Activated T-cell treated with anti-CD3 and anti-CD28 coated beads, Interleukin-2, amount 50 U/mL, for 72 hours (primary cell): ENCODE data around the gene LRPAP1. TPM values are rescaled to one million over a fixed set of nuclear protein-coding genes. Genes with fewer than 3 reads are reported as not detected.
A peak's percentile ranks its signal among the peaks of the same experiment; 100 is the strongest.

ENCODE experiments used
- ATAC-seq, 2 donors: fragments of 150-1000 bp; cut with Tn5 transposase; replicated peaks in 1 of 2; 2 replicates each; pipeline ENCODE4 v1.10.0; 2021; ENCODE audit warnings: moderate library complexity in 2 of 2, mild to moderate bottlenecking in 1 of 2
- DNase-seq, 2 donors: peaks; one replicate each; pipeline ENCODE4 v3.0.0; 2021 to 2022; ENCODE audit warnings: mixed read lengths in 1 of 2
- H3K27ac Mint-ChIP-seq: one replicate; pipeline ENCODE4 v1.8.0; 2022; ENCODE audit warnings: mild to moderate bottlenecking, moderate library complexity, mixed read lengths
- H3K27me3 Mint-ChIP-seq: one replicate; pipeline ENCODE4 v1.8.0; 2022; ENCODE audit warnings: low read depth, mixed read lengths
- H3K36me3 Mint-ChIP-seq, 2 donors: one replicate each; pipeline ENCODE4 v1.8.0; 2022; ENCODE audit warnings: mixed read lengths in 2 of 2, mild to moderate bottlenecking in 1 of 2; ENCODE audit not compliant: insufficient read depth in 2 of 2
- H3K4me1 Mint-ChIP-seq: one replicate; pipeline ENCODE4 v1.8.0; 2022; ENCODE audit warnings: low read depth, mixed read lengths
- H3K4me3 Mint-ChIP-seq, 2 donors: one replicate each; pipeline ENCODE4 v1.8.0; 2022; ENCODE audit warnings: mild to moderate bottlenecking in 2 of 2, mixed read lengths in 2 of 2, moderate library complexity in 2 of 2
- H3K9me3 Mint-ChIP-seq, 2 donors: one replicate each; pipeline ENCODE4 v1.8.0; 2022; ENCODE audit warnings: mixed read lengths in 2 of 2
- total RNA-seq, 2 donors: library from RNA; stranded (reverse); gene quantifications; one replicate each; pipeline ENCODE4 v1.2.3, GENCODE V29; 2022

Gene LRPAP1
- total RNA-seq, 2 donors from 2014 or later, result 49.7 to 52.7 TPM

DNA sequence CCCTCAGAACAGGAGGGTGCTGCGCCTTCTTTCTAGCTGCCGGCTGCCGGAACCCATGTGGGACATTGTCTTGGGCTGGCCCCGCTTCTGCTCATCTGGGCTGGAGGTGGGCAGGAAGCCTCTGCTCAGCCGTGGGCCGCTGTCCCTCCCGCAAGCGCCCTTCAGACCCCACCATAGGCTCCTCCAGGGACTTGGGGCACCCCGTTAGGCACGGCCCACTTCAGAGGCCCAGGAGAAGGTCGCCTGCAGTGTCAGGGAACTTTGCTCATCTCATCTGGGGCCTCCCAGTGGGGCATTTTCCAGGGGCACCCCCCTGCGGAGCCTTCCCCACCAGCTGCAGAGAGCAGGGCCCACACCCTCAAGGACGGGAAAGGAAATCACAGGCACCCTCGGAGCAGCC, 36.2 kb downstream of the LRPAP1 start:
- Mint-ChIP-seq H3K4me3 (no peak overlapping the region), H3K9me3 (no peaks in the 10 kb centered on the region), H3K4me1 (no peaks in the 10 kb centered on the region), H3K36me3 (no peaks in the 10 kb centered on the region), H3K27ac (no peak overlapping the region), H3K27me3 (peaks cover 16% of the 10 kb centered on the region)
- no peak for ATAC-seq
- no peak for DNase-seq

DNA sequence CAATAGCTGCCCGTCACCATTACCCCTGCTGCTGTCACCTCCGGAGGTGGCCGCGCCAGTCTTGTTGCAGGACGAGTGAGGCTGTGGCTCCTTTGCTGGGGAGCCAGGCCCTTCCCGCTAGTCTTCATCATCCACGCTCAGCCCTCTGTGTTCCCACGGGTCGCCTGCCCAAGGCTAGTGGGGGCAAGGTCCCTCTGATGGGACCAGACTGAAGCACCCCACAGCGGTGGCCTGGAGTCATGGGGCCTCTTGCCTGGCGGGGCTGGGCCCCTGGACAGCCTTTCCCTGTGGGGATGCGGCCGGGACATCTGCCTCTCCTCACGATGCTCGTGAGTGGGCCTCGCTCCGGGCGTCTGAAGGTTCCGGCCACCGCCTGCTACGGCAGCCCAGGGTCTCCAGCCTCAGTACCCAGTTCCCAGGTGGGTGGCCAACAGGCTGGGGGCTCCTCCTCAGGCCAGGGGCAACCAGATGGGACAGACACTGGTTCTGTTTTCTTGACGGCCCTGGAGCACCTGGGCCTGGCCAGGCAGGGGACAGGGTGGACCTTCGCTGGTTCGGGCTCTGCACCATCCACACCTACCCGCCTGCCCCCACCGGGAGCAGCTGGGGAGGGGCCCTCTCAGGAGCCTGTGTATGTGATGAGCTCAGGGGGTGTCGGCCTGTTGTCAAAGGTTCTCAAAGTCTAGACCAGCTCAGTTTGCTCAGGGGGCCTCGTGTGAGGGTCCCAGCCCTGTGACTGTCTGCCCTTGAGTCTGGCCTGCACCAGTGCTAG, 36.8 kb downstream of the LRPAP1 start:
- ATAC-seq (no peak), DNase-seq (no peak)
- no peak overlapping the region for H3K4me3 Mint-ChIP-seq

DNA sequence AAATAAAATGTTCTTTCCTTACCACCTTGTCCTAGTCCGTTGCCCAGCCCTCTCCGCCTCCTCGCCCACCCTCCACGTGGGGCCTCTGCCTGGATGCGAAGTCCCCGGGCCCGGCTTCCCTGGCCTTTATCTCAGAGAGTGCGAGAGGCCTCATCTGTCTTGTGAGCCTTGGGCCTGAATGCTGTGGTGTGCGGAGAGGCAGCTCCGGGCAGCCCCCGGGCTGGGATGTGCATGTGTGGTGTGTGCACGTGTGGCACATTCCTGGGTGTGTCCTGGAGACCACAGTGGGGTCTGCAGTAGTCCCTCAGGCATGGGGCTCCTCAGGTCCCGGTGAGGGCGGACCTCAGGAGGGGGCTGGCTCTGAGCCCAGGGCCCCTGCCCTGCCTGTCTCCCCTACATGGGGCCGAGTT, 37.8 kb downstream of the LRPAP1 start:
- Mint-ChIP-seq H3K27me3 (peaks cover 31% of the 10 kb centered on the region), H3K9me3 (no peaks in the 10 kb centered on the region), H3K4me1 (no peaks in the 10 kb centered on the region), H3K4me3 (no peak overlapping the region), H3K36me3 (no peaks in the 10 kb centered on the region), H3K27ac (no peak overlapping the region)
- DNase-seq (no peak), ATAC-seq (peak in 1 of 2 donors; percentile 10)

More for the DNA sequence above, 36.8 kb downstream of the LRPAP1 start:
- H3K4me1 Mint-ChIP-seq, result no peaks in the 10 kb centered on the region
- no peak overlapping the region for H3K27ac Mint-ChIP-seq
- H3K27me3 Mint-ChIP-seq, result peaks cover 22% of the 10 kb centered on the region
- H3K36me3 Mint-ChIP-seq, result no peaks in the 10 kb centered on the region
- no peaks in the 10 kb centered on the region for H3K9me3 Mint-ChIP-seq

GRCh38 chr4:3493720-3494461, 38.3 kb downstream of the LRPAP1 start:
- Mint-ChIP-seq H3K36me3 (no peaks in the 10 kb centered on the region), H3K4me1 (no peaks in the 10 kb centered on the region), H3K27ac (no peak overlapping the region), H3K4me3 (no peak overlapping the region), H3K9me3 (no peaks in the 10 kb centered on the region), H3K27me3 (peaks cover 36% of the 10 kb centered on the region)
- ATAC-seq, result peak in 1 of 2 donors; percentile 7
- DNase-seq, result no peak

DNA sequence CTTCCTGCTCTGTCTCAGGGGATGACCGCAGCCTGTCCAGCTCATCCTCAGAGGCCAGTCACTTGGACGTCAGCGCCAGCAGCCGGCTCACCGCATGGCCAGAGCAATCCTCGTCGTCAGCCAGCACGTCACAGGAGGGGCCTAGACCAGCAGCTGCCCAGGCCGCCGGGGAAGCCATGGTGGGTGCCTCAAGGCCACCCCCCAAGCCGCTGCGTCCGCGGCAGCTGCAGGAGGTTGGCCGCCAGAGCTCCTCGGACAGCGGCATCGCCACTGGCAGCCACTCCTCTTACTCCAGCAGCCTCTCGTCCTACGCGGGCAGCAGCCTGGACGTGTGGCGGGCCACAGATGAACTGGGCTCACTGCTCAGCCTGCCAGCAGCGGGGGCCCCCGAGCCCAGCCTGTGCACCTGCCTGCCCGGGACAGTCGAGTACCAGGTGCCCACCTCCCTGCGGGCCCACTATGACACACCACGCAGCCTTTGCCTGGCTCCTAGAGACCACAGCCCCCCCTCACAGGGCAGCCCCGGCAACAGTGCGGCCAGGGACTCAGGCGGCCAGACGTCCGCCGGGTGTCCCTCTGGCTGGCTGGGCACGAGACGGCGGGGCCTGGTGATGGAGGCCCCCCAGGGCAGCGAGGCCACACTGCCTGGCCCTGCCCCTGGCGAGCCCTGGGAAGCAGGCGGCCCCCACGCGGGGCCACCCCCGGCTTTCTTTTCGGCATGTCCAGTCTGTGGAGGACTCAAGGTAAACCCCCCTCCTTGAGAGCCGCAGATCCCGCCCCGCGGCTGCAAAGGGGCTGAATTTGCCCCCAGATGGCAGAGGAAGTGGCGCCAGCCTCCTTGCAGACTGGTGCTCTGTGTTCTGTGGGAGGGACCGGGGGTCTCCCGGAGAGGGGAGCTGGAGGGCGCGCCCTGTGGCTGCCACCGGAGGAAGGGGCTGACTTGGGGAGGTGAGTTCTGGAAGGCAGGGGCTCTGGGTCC, 39.2 kb downstream of the LRPAP1 start:
- Mint-ChIP-seq H3K27ac (no peak overlapping the region), H3K36me3 (no peaks in the 10 kb centered on the region), H3K4me3 (no peak overlapping the region), H3K9me3 (no peaks in the 10 kb centered on the region), H3K4me1 (no peaks in the 10 kb centered on the region), H3K27me3 (peaks cover 39% of the 10 kb centered on the region)
- no peak for ATAC-seq
- no peak for DNase-seq

GRCh38 chr4:3491681-3492405, 40.4 kb downstream of the LRPAP1 start:
- Mint-ChIP-seq H3K4me1 (no peaks in the 10 kb centered on the region), H3K36me3 (no peaks in the 10 kb centered on the region), H3K27me3 (peaks cover 39% of the 10 kb centered on the region), H3K9me3 (no peaks in the 10 kb centered on the region), H3K4me3 (no peak overlapping the region), H3K27ac (no peak overlapping the region)
- no peak for DNase-seq
- ATAC-seq, result no peak

DNA sequence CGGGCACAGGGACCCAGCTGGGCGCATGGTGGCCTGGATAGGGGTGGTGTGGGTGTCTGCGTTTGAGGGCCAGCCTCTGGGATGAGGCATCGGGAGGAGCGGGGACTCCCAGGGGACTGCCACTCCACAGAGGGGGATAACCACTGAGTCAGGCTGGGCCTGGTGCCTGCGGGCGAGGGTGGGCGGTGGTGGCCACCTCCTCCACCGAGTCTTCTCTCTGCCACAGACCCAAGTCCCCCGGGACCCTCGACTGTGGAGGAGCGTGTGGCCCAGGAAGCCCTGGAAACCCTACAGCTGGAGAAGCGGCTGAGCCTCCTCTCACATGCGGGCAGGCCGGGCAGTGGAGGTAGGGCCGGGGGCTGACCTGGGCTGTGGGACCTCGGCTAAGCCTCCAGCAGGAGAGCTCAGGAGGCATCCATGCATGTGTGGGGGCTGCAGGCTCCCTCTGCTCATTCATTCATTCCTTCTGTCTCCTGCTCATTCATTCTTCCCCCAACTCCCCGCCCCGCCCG, 42.7 kb downstream of the LRPAP1 start:
- H3K27ac Mint-ChIP-seq, result no peak overlapping the region
- no peak overlapping the region for H3K4me3 Mint-ChIP-seq
- H3K27me3 Mint-ChIP-seq, result peaks cover 39% of the 10 kb centered on the region
- ATAC-seq (peak; percentile 27 to 35), DNase-seq (peak in 1 of 2 donors; percentile 30)
- no peaks in the 10 kb centered on the region for H3K9me3 Mint-ChIP-seq
- no peaks in the 10 kb centered on the region for H3K4me1 Mint-ChIP-seq
- H3K36me3 Mint-ChIP-seq, result no peaks in the 10 kb centered on the region

DNA sequence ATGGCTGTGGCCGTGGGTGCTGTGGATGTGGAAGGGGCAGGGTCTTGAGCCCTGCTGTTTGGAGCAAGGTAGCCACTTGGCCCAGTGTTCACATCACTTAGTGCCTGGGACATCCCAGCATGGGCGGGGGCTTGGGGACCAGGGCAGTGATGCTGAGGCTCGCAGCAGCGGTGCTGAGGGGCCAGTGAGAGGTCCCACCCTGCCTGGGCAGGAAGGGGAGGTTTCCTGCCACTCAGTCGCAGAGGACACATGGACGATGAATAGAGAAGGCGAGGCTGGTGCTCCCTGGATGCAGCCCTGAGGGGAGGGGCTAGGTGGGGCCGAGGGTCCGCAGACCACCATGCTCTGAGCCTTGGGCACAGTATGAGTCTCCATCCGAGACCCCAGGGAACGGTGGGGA, 43.4 kb downstream of the LRPAP1 start:
- H3K4me1 Mint-ChIP-seq, result no peaks in the 10 kb centered on the region
- H3K27ac Mint-ChIP-seq, result no peak overlapping the region
- no peak for DNase-seq
- H3K27me3 Mint-ChIP-seq, result peaks cover 39% of the 10 kb centered on the region
- no peaks in the 10 kb centered on the region for H3K9me3 Mint-ChIP-seq
- no peak for ATAC-seq
- no peak overlapping the region for H3K4me3 Mint-ChIP-seq
- no peaks in the 10 kb centered on the region for H3K36me3 Mint-ChIP-seq

GRCh38 chr4:3487861-3488260, 44.4 kb downstream of the LRPAP1 start:
- DNase-seq (no peak), ATAC-seq (no peak)
- no peak overlapping the region for H3K27ac Mint-ChIP-seq
- H3K9me3 Mint-ChIP-seq, result no peaks in the 10 kb centered on the region
- no peak overlapping the region for H3K4me3 Mint-ChIP-seq
- H3K27me3 Mint-ChIP-seq, result peaks cover 39% of the 10 kb centered on the region
- no peaks in the 10 kb centered on the region for H3K36me3 Mint-ChIP-seq
- H3K4me1 Mint-ChIP-seq, result no peaks in the 10 kb centered on the region

DNA sequence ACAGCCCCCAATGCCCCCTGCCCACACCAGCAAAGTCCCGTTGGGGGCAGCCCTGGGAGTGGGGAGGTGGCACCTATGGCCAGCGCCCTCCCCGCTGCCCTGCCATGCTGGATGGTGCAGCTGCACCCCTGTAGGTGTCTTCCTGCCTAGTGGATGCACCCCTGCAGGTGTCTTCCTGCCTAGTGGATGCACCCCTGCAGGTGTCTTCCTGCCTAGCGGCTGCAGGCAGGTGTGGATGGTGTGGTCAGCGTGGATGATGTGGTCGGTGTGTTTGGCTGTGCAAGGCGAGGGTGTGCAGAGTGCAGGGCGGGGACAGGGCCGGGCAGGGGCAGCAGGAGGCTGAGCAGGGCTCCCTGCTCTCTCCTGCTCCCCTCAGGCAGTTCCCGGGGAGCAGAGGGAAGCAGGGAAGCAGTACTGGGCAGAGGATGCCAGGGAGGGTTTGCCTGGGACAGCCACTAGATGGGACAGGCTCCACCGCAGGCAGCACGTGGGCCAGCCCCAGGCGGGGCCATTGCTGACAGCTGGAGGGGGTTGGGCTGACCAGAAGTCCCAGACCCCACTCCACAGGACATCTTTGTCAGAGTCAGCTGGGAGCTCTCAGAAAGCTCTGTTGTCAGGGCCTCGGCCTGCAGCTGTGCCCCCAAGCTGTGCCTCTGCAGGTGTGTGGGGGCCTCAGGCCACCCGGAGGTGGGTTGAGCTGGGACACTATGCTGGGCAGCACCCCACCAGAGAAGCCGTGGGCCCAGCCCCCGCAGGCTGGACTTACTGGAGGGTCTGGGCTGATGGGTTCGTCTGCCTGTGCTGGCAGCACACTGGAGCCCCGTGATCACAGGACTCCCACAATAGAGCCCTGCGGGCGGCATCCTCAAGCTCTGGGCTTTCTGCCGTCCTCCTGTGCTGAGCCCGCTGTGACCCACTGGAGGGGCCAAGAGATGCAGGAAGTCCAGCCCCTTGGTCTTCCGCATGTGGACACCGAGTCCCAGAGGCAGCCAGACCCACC, 45.4 kb downstream of the LRPAP1 start:
- H3K9me3 Mint-ChIP-seq, result no peaks in the 10 kb centered on the region
- no peak overlapping the region for H3K4me3 Mint-ChIP-seq
- no peaks in the 10 kb centered on the region for H3K4me1 Mint-ChIP-seq
- ATAC-seq (no peak), DNase-seq (no peak)
- no peaks in the 10 kb centered on the region for H3K36me3 Mint-ChIP-seq
- H3K27me3 Mint-ChIP-seq, result peaks cover 40% of the 10 kb centered on the region
- no peak overlapping the region for H3K27ac Mint-ChIP-seq

DNA sequence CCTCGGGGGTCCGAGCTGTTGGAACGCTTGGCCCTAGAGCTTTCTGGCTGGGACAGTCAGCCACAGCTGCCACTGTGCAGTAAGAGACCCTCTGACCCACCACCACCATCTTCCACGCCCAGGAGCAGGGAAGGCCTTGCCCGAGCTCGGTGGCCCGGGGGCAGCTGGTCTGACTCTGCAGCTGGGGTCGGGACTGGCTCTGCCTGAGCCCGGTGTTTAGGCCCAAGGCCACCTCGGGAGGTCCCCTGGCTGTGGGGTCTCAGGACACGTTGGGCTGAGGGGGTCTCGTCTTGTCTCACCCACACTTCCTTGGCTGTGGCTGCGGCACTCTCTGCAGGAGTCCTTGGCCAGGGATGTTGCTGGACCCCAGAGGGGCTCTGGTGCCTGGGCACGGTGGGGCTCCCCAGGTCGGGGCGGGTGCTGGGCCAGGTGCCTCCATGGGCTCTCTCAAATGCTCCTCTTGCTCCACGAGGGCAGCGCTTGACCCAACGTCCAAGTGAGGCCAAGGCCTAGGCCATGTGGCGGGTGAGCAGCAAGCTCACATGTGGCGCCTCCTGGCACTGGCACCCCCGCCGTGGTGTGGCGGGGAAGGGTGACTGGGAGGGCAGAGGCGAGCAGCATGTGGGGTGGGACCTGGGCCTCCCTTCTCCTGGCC, 46.2 kb downstream of the LRPAP1 start:
- Mint-ChIP-seq H3K4me1 (no peaks in the 10 kb centered on the region), H3K27ac (no peak overlapping the region), H3K27me3 (peaks cover 40% of the 10 kb centered on the region), H3K4me3 (no peak overlapping the region), H3K36me3 (no peaks in the 10 kb centered on the region), H3K9me3 (no peaks in the 10 kb centered on the region)
- DNase-seq (no peak), ATAC-seq (no peak)
